ENCODE results near the gene CD226. TPM values are rescaled to one million over a fixed set of nuclear protein-coding genes. Genes with fewer than 3 reads are reported as not detected.

Gene CD226
- total and polyA plus RNA-seq, 8 donors, result under 0.01 to 10.5 (median 0.89) TPM; not detected in 1

DNA sequence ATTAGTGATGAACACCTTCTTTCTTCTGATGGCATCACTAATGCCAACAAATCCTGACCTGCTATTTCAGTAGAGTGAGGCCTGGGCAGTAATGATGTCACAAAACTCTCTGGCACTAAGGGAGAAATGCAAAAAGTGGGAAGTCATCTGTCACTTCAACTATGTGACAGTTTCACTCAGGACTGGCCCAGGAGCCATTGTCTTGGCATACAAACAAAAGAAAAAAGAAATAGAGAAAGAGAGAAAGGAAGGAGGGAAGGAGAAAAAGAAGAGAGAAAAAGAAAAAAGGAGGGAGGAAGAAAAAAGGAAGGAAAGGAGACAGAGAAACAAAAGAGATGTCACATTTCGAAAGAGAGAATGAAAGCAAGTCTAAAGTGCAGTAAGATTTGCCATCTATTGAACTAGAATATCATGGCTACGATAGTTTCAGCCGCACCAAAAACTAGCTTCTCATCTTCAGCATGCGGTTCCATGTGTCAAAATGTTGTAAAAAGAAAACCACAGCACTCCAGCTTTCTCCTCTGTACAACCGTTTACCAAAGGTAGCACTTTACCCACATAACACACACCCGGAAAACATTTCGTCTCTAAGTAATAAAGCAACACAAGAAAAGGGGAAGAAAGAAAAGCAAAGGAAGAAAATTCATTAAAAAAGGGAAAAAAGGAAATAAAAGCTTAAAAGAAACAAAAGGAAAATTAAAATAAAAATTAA, 50.1 kb downstream of the CD226 start:
- 77 to 84% (median 79%) methylated on average over 7 of the region's 7 CpGs for WGBS, 5 donors
- no peaks in the 10 kb centered on the region for H3K36me3 ChIP-seq
- H3K27me3 ChIP-seq, result no peaks in the 10 kb centered on the region
- no peak overlapping the region for H3K27ac ChIP-seq
- TF ChIP-seq, protein P1, sequence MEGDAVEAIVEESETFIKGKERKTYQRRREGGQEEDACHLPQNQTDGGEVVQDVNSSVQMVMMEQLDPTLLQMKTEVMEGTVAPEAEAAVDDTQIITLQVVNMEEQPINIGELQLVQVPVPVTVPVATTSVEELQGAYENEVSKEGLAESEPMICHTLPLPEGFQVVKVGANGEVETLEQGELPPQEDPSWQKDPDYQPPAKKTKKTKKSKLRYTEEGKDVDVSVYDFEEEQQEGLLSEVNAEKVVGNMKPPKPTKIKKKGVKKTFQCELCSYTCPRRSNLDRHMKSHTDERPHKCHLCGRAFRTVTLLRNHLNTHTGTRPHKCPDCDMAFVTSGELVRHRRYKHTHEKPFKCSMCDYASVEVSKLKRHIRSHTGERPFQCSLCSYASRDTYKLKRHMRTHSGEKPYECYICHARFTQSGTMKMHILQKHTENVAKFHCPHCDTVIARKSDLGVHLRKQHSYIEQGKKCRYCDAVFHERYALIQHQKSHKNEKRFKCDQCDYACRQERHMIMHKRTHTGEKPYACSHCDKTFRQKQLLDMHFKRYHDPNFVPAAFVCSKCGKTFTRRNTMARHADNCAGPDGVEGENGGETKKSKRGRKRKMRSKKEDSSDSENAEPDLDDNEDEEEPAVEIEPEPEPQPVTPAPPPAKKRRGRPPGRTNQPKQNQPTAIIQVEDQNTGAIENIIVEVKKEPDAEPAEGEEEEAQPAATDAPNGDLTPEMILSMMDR (IDR thresholded peaks at IDR 0.05), result no peak
- TF ChIP-seq POLR2AphosphoS5 (IDR thresholded peaks at IDR 0.05) (no peak), EP300 (IDR thresholded peaks at IDR 0.05) (no peak), POLR2A (IDR thresholded peaks at IDR 0.05) (no peak)
- no peaks in the 10 kb centered on the region for H3K4me1 ChIP-seq
- H3K4me3 ChIP-seq, result no peak overlapping the region
- no peaks in the 10 kb centered on the region for H3K9me3 ChIP-seq
- peak in 1 of 2 donors; percentile 29 for DNase-seq
- intact Hi-C loops (cut with DNase I; ENCODE audit: low total_unique reads), result no loop called here

DNA sequence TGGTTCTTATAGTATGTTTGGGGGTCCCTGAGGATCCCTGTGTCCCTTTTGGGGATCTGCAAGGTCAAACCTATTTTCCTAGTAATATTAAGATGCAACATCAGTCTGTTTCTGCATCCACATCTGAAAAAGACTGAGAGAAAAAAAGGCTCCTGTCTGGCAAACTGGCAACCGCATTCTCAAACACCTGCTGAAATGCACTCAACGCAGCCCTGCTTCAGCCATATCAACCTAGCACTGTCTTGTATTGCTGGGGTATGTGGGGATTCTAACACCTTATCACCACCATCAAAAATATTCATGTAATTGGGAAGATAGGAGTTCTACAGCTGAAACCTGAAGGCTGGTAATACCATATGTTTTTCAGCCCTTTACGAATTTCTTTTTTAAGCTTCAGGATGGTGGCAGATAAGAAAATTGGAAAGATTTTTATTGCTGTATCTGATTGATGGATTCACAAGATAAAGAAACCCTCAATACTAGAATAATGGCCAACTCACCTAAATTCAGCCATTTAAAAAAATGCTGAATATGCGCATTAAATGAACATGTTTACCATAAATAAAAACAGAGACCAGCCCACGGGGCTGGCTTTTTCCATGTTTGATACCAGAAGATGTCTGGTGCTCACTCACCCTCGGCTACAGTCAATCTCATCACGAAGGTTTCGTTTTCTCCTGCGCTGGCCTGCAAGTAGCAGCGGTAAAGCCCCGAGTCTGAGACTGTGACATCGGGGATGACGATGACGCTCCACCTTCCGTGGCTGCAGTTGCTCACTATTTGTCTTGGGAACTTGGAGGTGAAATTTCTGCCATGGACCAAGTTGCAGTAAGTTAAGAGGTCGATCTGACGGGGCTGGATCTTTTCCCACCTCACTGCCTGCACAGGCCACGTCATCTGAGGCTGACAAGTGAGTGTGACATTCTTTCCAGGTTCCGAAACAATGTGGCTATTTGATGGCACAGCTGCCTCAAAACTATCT, 52.3 kb downstream of the CD226 start:
- no peaks in the 10 kb centered on the region for H3K27me3 ChIP-seq
- TF ChIP-seq, protein P1 (IDR thresholded peaks at IDR 0.05), result no peak
- H3K27ac ChIP-seq, result no peak overlapping the region
- no peak for DNase-seq
- no peaks in the 10 kb centered on the region for H3K36me3 ChIP-seq
- H3K9me3 ChIP-seq, result no peaks in the 10 kb centered on the region
- intact Hi-C loops (cut with DNase I; ENCODE audit: low total_unique reads), result no loop called here
- no peak overlapping the region for H3K4me3 ChIP-seq
- no peaks in the 10 kb centered on the region for H3K4me1 ChIP-seq
- 81 to 87% (median 86%) methylated on average over 19 of the region's 19 CpGs for WGBS, 5 donors

DNA sequence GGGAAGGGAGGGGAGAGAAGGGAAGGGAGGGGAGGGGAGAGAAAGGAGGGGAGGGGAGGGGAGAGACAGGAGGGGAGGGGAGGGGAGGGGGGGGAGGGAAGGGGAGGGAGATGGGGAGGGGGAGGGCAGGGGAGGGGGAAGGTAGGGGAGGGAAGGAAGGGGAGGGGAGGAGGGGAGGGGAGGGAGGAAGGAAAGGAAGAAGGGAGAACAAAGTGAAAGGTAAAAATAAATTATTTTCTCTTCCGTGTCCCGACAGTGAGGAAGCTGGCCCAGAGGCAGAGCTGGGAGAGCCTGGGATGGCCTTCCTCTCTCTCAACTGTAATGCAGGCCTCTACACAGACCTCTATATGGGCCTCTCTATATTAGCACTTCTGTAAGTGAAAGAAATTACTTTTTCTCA, 53.2 kb downstream of the CD226 start:
- intact Hi-C loops (cut with DNase I; ENCODE audit: low total_unique reads), result no loop called here
- WGBS, 5 donors, result 77 to 100% (median 81%) methylated on average over 2 of the region's 2 CpGs
- Histone ChIP-seq H3K36me3 (no peaks in the 10 kb centered on the region), H3K4me3 (no peak overlapping the region), H3K27me3 (no peaks in the 10 kb centered on the region), H3K27ac (no peak overlapping the region), H3K9me3 (no peaks in the 10 kb centered on the region), H3K4me1 (no peaks in the 10 kb centered on the region)
- no peak for TF ChIP-seq POLR2A (IDR thresholded peaks at IDR 0.05)
- no peak for TF ChIP-seq POLR2AphosphoS5 (IDR thresholded peaks at IDR 0.05)
- TF ChIP-seq EP300 (IDR thresholded peaks at IDR 0.05), result no peak
- TF ChIP-seq, protein P1 (IDR thresholded peaks at IDR 0.05), result no peak
- no peak for DNase-seq

DNA sequence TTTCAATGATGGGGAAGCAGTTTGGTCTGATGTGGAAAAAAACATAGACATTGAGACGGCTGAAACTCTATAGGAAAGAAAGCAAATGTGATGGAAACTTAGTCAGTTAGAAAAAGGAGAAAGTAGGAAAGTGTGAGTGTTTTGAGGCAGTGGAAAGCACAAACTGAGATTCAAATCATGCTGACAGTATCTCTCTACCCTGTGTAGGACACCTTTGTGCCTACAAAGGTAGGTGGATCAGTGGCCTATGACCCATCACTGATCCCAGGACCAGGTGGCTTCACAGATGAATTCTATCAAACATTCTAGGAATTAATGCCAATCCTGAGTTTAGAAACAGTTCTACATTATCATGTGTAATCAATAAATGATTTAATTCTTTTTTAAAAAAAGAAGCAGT, 57.1 kb downstream of the CD226 start:
- H3K27me3 ChIP-seq, result no peaks in the 10 kb centered on the region
- peaks cover 0 to under 1% (median 0%) of the 10 kb centered on the region in 4 donors for H3K4me1 ChIP-seq
- no peak overlapping the region for H3K27ac ChIP-seq
- no peak for DNase-seq
- TF ChIP-seq, protein P1 (IDR thresholded peaks at IDR 0.05), result no peak
- TF ChIP-seq POLR2AphosphoS5 (IDR thresholded peaks at IDR 0.05), result no peak
- TF ChIP-seq POLR2A (IDR thresholded peaks at IDR 0.05), result no peak
- TF ChIP-seq EP300 (IDR thresholded peaks at IDR 0.05), result no peak
- H3K9me3 ChIP-seq, result no peaks in the 10 kb centered on the region
- H3K36me3 ChIP-seq, result no peaks in the 10 kb centered on the region
- 82 to 96% (median 84%) methylated on average over 1 of the region's 1 CpG for WGBS, 5 donors
- intact Hi-C loops (cut with DNase I; ENCODE audit: low total_unique reads), result no loop called here
- no peak overlapping the region for H3K4me3 ChIP-seq

Measured in stomach (tissue), 9 donors.